ENCODE results near the gene HIGD1B.

GRCh38 chr17:44801880-44802279 is 45.8 kb upstream of the HIGD1B start:
- TF ChIP-seq EZH2 (IDR thresholded peaks at IDR 0.05) = no peak
- no peak for TF ChIP-seq POLR2A (IDR thresholded peaks at IDR 0.05; ENCODE audit: borderline replicate concordance, extremely low read depth, insufficient read depth, insufficient read length)
- TF ChIP-seq CTCF (IDR thresholded peaks at IDR 0.05 in 2 of 3, conservative IDR thresholded peaks at IDR 0.05 in 1 of 3; ENCODE audit: borderline replicate concordance in 1 of 3, insufficient read depth in 1 of 3, low read depth in 2 of 3, low read length in 2 of 3) = no peak
- no peak for TF ChIP-seq ZNF274 (IDR thresholded peaks at IDR 0.05; ENCODE audit: low read depth, low read length)
- no peak for TF ChIP-seq REST (IDR thresholded peaks at IDR 0.05; ENCODE audit: low read depth)
- no peak for TF ChIP-seq SP1 (IDR thresholded peaks at IDR 0.05; ENCODE audit: low read depth)
- no peak for TF ChIP-seq CEBPB (IDR thresholded peaks at IDR 0.05; ENCODE audit: low read depth)
- TF ChIP-seq MAX (IDR thresholded peaks at IDR 0.05) = no peak
- TF ChIP-seq ZBTB33 (IDR thresholded peaks at IDR 0.05; ENCODE audit: extremely low read depth, insufficient replicate concordance, low read length) = no peak
- TF ChIP-seq POLR2AphosphoS5 (IDR thresholded peaks at IDR 0.05; ENCODE audit: low read depth, low read length) = no peak
- TF ChIP-seq RAD21 (IDR thresholded peaks at IDR 0.05; ENCODE audit: low read depth) = no peak
- TF ChIP-seq EGR1 (IDR thresholded peaks at IDR 0.05; ENCODE audit: low read depth) = no peak

Measured in HCT116 (cell line).